ENCODE results near the gene SORCS2.

SORCS2 gene

DNA sequence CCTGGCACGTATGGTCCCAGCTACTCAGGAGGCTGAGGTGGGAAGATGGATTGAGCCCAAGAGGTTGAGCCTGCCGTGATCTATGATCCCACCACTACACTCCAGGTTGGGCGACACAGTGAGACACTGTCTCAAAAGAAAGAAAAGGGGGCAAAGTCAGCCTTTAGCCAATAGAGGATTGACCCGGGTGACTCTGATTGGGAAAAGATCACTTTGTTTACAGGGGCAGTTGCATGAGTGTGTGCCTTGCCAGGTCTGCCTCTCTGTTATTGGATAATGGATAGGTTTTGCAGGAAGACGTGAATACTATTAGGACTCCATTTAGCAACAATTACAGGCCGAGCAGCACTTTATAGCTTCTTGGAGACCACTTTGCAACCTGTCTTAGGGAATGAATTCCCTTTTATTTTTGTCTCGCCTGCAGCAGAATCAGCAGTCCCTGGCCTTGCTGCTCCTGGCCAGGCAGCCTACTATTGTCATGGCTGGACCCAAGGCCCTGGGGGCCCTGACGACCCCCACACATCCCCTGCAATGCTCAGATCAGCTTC is 345.6 kb downstream of the SORCS2 start:
- H3K4me1 ChIP-seq (ENCODE audit: insufficient read depth, low read length): no peaks in the 10 kb centered on the region
- no peaks in the 10 kb centered on the region for H3K79me2 ChIP-seq (ENCODE audit: insufficient read depth, low read length)
- no peaks in the 10 kb centered on the region for H3K27me3 ChIP-seq (ENCODE audit: insufficient read depth, low read length, poor library complexity)
- H3K27ac ChIP-seq (ENCODE audit: low read length): no peak overlapping the region
- H4K20me1 ChIP-seq (ENCODE audit: insufficient read depth, low read length): no peaks in the 10 kb centered on the region
- no peak overlapping the region for H3K9ac ChIP-seq (ENCODE audit: low read depth, low read length)
- no peak for ATAC-seq (ENCODE audit: insufficient read depth, low read depth)
- H3K4me2 ChIP-seq (ENCODE audit: insufficient read depth, low read length): no peak overlapping the region
- no peaks in the 10 kb centered on the region for H3K36me3 ChIP-seq (ENCODE audit: insufficient read depth, low read length)
- peaks cover 2% of the 10 kb centered on the region for H3K9me3 ChIP-seq (ENCODE audit: insufficient read depth, low read length, severe bottlenecking)
- no peak overlapping the region for H2AFZ ChIP-seq (ENCODE audit: low read depth, low read length)
- H3K4me3 ChIP-seq (ENCODE audit: low read depth in 1 of 2, low read length in 2 of 2): no peak overlapping the region
- TF ChIP-seq, protein P1, sequence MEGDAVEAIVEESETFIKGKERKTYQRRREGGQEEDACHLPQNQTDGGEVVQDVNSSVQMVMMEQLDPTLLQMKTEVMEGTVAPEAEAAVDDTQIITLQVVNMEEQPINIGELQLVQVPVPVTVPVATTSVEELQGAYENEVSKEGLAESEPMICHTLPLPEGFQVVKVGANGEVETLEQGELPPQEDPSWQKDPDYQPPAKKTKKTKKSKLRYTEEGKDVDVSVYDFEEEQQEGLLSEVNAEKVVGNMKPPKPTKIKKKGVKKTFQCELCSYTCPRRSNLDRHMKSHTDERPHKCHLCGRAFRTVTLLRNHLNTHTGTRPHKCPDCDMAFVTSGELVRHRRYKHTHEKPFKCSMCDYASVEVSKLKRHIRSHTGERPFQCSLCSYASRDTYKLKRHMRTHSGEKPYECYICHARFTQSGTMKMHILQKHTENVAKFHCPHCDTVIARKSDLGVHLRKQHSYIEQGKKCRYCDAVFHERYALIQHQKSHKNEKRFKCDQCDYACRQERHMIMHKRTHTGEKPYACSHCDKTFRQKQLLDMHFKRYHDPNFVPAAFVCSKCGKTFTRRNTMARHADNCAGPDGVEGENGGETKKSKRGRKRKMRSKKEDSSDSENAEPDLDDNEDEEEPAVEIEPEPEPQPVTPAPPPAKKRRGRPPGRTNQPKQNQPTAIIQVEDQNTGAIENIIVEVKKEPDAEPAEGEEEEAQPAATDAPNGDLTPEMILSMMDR (IDR thresholded peaks at IDR 0.05; ENCODE audit: borderline replicate concordance, extremely low read depth, low read length, poor library complexity, severe bottlenecking): no peak
- no peak for TF ChIP-seq EZH2 (IDR thresholded peaks at IDR 0.05; ENCODE audit: borderline replicate concordance, low read depth, low read length, severe bottlenecking)
- no peak for DNase-seq

DNA sequence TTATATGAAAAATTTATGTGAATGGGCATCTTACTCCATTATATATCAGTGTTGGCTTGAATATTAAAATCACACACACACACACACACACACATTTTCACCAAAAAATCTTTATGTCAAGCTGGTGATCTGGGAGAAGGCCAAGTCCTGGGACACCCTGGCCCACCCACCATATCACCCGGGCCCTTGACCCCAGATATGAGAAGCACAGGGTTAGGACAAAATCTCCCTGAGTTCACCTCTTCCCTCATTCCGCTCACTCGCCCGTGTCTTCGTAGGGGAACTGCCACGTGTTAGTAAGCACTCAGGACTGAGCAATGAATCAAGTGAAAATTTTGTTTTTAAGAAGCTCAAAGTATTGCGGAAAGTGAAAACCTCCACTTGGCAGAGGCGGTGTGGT is 346.2 kb downstream of the SORCS2 start:
- no peak overlapping the region for H3K9ac ChIP-seq (ENCODE audit: low read depth, low read length)
- no peaks in the 10 kb centered on the region for H3K79me2 ChIP-seq (ENCODE audit: insufficient read depth, low read length)
- H3K9me3 ChIP-seq (ENCODE audit: insufficient read depth, low read length, severe bottlenecking): peaks cover 2% of the 10 kb centered on the region
- H2AFZ ChIP-seq (ENCODE audit: low read depth, low read length): no peak overlapping the region
- H3K4me3 ChIP-seq (ENCODE audit: low read depth in 1 of 2, low read length in 2 of 2): no peak overlapping the region
- TF ChIP-seq EZH2 (IDR thresholded peaks at IDR 0.05; ENCODE audit: borderline replicate concordance, low read depth, low read length, severe bottlenecking): no peak
- TF ChIP-seq, protein P1 (IDR thresholded peaks at IDR 0.05; ENCODE audit: borderline replicate concordance, extremely low read depth, low read length, poor library complexity, severe bottlenecking): no peak
- H3K4me1 ChIP-seq (ENCODE audit: insufficient read depth, low read length): no peaks in the 10 kb centered on the region
- no peak overlapping the region for H3K27ac ChIP-seq (ENCODE audit: low read length)
- H3K36me3 ChIP-seq (ENCODE audit: insufficient read depth, low read length): no peaks in the 10 kb centered on the region
- no peak overlapping the region for H3K4me2 ChIP-seq (ENCODE audit: insufficient read depth, low read length)
- no peak for DNase-seq
- ATAC-seq (ENCODE audit: insufficient read depth, low read depth): no peak
- H4K20me1 ChIP-seq (ENCODE audit: insufficient read depth, low read length): no peaks in the 10 kb centered on the region
- H3K27me3 ChIP-seq (ENCODE audit: insufficient read depth, low read length, poor library complexity): no peaks in the 10 kb centered on the region

DNA sequence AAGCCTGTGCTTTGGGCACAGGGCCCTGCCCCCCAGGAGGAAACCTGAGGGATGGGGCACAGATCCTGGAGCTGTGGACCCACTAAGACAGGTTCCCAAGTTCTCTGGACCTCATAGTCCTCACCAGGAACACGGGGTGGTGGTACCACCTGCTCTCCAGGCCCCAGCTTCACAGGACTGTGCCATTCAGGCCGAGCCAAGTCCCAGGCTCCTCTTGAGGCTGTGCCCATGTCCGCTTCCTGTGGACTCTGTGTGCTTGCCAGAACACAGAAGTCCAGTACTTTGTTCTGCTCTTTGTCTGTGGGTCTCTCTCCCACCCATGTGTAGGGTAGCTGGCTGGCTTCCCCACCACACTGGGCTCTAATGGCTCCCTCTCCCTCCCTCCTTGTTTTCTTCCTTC is 346.8 kb downstream of the SORCS2 start:
- H3K4me3 ChIP-seq (ENCODE audit: low read depth in 1 of 2, low read length in 2 of 2): no peak overlapping the region
- ATAC-seq (ENCODE audit: insufficient read depth, low read depth): no peak
- DNase-seq: no peak
- H3K9ac ChIP-seq (ENCODE audit: low read depth, low read length): no peak overlapping the region
- H2AFZ ChIP-seq (ENCODE audit: low read depth, low read length): no peak overlapping the region
- no peaks in the 10 kb centered on the region for H4K20me1 ChIP-seq (ENCODE audit: insufficient read depth, low read length)
- H3K79me2 ChIP-seq (ENCODE audit: insufficient read depth, low read length): no peaks in the 10 kb centered on the region
- H3K27ac ChIP-seq (ENCODE audit: low read length): no peak overlapping the region
- no peaks in the 10 kb centered on the region for H3K27me3 ChIP-seq (ENCODE audit: insufficient read depth, low read length, poor library complexity)
- H3K9me3 ChIP-seq (ENCODE audit: insufficient read depth, low read length, severe bottlenecking): peaks cover 2% of the 10 kb centered on the region
- H3K36me3 ChIP-seq (ENCODE audit: insufficient read depth, low read length): no peaks in the 10 kb centered on the region
- no peak overlapping the region for H3K4me2 ChIP-seq (ENCODE audit: insufficient read depth, low read length)
- no peaks in the 10 kb centered on the region for H3K4me1 ChIP-seq (ENCODE audit: insufficient read depth, low read length)
- TF ChIP-seq, protein P1 (IDR thresholded peaks at IDR 0.05; ENCODE audit: borderline replicate concordance, extremely low read depth, low read length, poor library complexity, severe bottlenecking): no peak
- TF ChIP-seq EZH2 (IDR thresholded peaks at IDR 0.05; ENCODE audit: borderline replicate concordance, low read depth, low read length, severe bottlenecking): no peak
